Measurements from ENCODE around the gene ACOT8. TPM values are rescaled to one million over a fixed set of nuclear protein-coding genes. Genes with fewer than 3 reads are reported as not detected.

The ACOT8 gene
- total RNA-seq, 1 donor from 2014 or later, result 13.4 TPM

GRCh38 chr20:45892049-45892825 is 35.0 kb upstream of the ACOT8 start:
- H3K9me3 Mint-ChIP-seq, result no peaks in the 10 kb centered on the region
- Histone ChIP-seq H3K4me2 (peak overlapping the region; percentile 91), H3K9ac (no peak overlapping the region), H2AFZ (replicated peaks) (no peak overlapping the region), H3K36me3 (no peaks in the 10 kb centered on the region), H3F3A (ENCODE audit: low read depth) (peaks cover 4% of the 10 kb centered on the region), H4K20me1 (ENCODE audit: low read depth) (no peaks in the 10 kb centered on the region), H3K9me3 (ENCODE audit: low read depth) (no peaks in the 10 kb centered on the region), H3K27me3 (peaks cover 9% of the 10 kb centered on the region), H3K27ac (no peak overlapping the region), H3K4me1 (peaks cover 10% of the 10 kb centered on the region), H3K79me2 (ENCODE audit: low read depth) (no peaks in the 10 kb centered on the region), H3K4me3 (peak overlapping the region; percentile 88)
- H3K27me3 Mint-ChIP-seq (ENCODE audit: insufficient read depth, low read depth), result peaks cover 9% of the 10 kb centered on the region
- H3K4me3 Mint-ChIP-seq, result peak overlapping the region; percentile 94
- no peak for TF ChIP-seq EZH2 (IDR thresholded peaks at IDR 0.05)
- TF ChIP-seq CTCF (IDR thresholded peaks at IDR 0.05), result no peak
- no peak for TF ChIP-seq EZH2phosphoT487 (IDR thresholded peaks at IDR 0.05)
- no peak overlapping the region for H3K27ac Mint-ChIP-seq
- H3K4me1 Mint-ChIP-seq, result peaks cover 32% of the 10 kb centered on the region
- peaks cover 6% of the 10 kb centered on the region for H3K36me3 Mint-ChIP-seq
- peak; percentile 24 for DNase-seq (ENCODE audit: low spot score)

GRCh38 chr20:45890985-45891983 is 34.1 kb upstream of the ACOT8 start, which contains the start of the genes CTSA and NEURL2:
CTSA (plus strand) TSS chr20:45891335; CDS start chr20:45891569, 234 bp downstream.
NEURL2 (minus strand) TSS chr20:45891208; CDS start chr20:45890991, 217 bp downstream.
- peak within 1 kb of the TSS; percentile 66 for H3K27ac Mint-ChIP-seq
- H3K4me2 ChIP-seq, result peak within 1 kb of the TSS; percentile 91
- H3K27ac ChIP-seq, result no peak within 1 kb of the TSS
- H3K79me2 ChIP-seq (ENCODE audit: low read depth), result no peaks in the 10 kb centered on the region
- peak within 1 kb of the TSS; percentile 56 for H3K9ac ChIP-seq
- peaks cover 32% of the 10 kb centered on the region for H3K4me1 Mint-ChIP-seq
- no peaks in the 10 kb centered on the region for H3K9me3 Mint-ChIP-seq
- peaks cover 4% of the 10 kb centered on the region for H3F3A ChIP-seq (ENCODE audit: low read depth)
- H3K9me3 ChIP-seq (ENCODE audit: low read depth), result no peaks in the 10 kb centered on the region
- TF ChIP-seq EZH2phosphoT487 (IDR thresholded peaks at IDR 0.05), result no peak
- TF ChIP-seq CTCF (IDR thresholded peaks at IDR 0.05), result no peak
- TF ChIP-seq EZH2 (IDR thresholded peaks at IDR 0.05), result no peak
- no peaks in the 10 kb centered on the region for H3K36me3 ChIP-seq
- peaks cover 4% of the 10 kb centered on the region for H3K36me3 Mint-ChIP-seq
- H3K4me1 ChIP-seq, result peaks cover 10% of the 10 kb centered on the region
- peaks cover 9% of the 10 kb centered on the region for H3K27me3 ChIP-seq
- H4K20me1 ChIP-seq (ENCODE audit: low read depth), result no peaks in the 10 kb centered on the region
- peak within 1 kb of the TSS; percentile 94 for H3K4me3 Mint-ChIP-seq
- H2AFZ ChIP-seq (replicated peaks), result peak within 1 kb of the TSS; percentile 92
- peak within 1 kb of the TSS; percentile 88 for H3K4me3 ChIP-seq
- H3K27me3 Mint-ChIP-seq (ENCODE audit: insufficient read depth, low read depth), result peaks cover 6% of the 10 kb centered on the region
- peak; percentile 87 for DNase-seq (ENCODE audit: low spot score)

GRCh38 chr20:45890077-45890984 is 33.1 kb upstream of the ACOT8 start:
- Histone ChIP-seq H4K20me1 (ENCODE audit: low read depth) (no peaks in the 10 kb centered on the region), H3K9ac (peak overlapping the region; percentile 56), H3K27ac (no peak overlapping the region), H3K9me3 (ENCODE audit: low read depth) (no peaks in the 10 kb centered on the region), H3K4me1 (peaks cover 10% of the 10 kb centered on the region), H3F3A (ENCODE audit: low read depth) (peaks cover 4% of the 10 kb centered on the region), H3K4me3 (peak overlapping the region; percentile 88), H2AFZ (replicated peaks) (peak overlapping the region; percentile 92), H3K4me2 (peak overlapping the region; percentile 91), H3K27me3 (peaks cover 9% of the 10 kb centered on the region), H3K79me2 (ENCODE audit: low read depth) (no peaks in the 10 kb centered on the region), H3K36me3 (no peaks in the 10 kb centered on the region)
- peaks cover 4% of the 10 kb centered on the region for H3K36me3 Mint-ChIP-seq
- DNase-seq (ENCODE audit: low spot score), result peak; percentile 92
- peak overlapping the region; percentile 94 for H3K4me3 Mint-ChIP-seq
- no peak overlapping the region for H3K27ac Mint-ChIP-seq
- no peaks in the 10 kb centered on the region for H3K9me3 Mint-ChIP-seq
- H3K4me1 Mint-ChIP-seq, result peaks cover 32% of the 10 kb centered on the region
- H3K27me3 Mint-ChIP-seq (ENCODE audit: insufficient read depth, low read depth), result peaks cover 6% of the 10 kb centered on the region
- TF ChIP-seq EZH2phosphoT487 (IDR thresholded peaks at IDR 0.05), result peak; percentile 35
- no peak for TF ChIP-seq EZH2 (IDR thresholded peaks at IDR 0.05)
- peak; percentile 83 for TF ChIP-seq CTCF (IDR thresholded peaks at IDR 0.05)

Data from neural progenitor cell (in vitro differentiated cells).